Measurements from ENCODE around the gene HIC1. TPM values are rescaled to one million over a fixed set of nuclear protein-coding genes. Genes with fewer than 3 reads are reported as not detected.

The HIC1 gene
- total RNA-seq, 2 experiments from 2014 or later: 62.1 to 64.3 TPM

GRCh38 chr17:2029911-2030778 lies 24.8 kb upstream of the HIC1 start, which contains the start of gene DPH1:
Gene DPH1, plus strand, starts transcription at chr17:2030153. Its CDS starts 17 bp downstream, at chr17:2030170.
- Mint-ChIP-seq H3K4me1 (peaks cover 8% of the 10 kb centered on the region), H3K4me3 (peak within 1 kb of the TSS; percentile 95), H3K9me3 (no peaks in the 10 kb centered on the region), H3K27ac (peak within 1 kb of the TSS; percentile 80), H3K36me3 (no peaks in the 10 kb centered on the region), H3K27me3 (peaks cover 36% of the 10 kb centered on the region)
- ATAC-seq (ENCODE audit: low read depth): peak; percentile 91
- DNase-seq: peak; percentile 85
- POLR2A ChIA-PET: interaction anchor here (1.4 to 3.3 kb wide), 2 partner anchors 11 to 313 kb away, joined by 3 to 13 read pairs; partner anchors contain the start of gene OVCA2

GRCh38 chr17:2030779-2031163 lies 24.1 kb upstream of the HIC1 start:
- H3K27ac Mint-ChIP-seq: peak overlapping the region; percentile 80
- POLR2A ChIA-PET: interaction anchor here (1.4 to 3.3 kb wide), 2 partner anchors 10 to 313 kb away, joined by 3 to 13 read pairs; partner anchors contain the start of gene OVCA2
- H3K9me3 Mint-ChIP-seq: no peaks in the 10 kb centered on the region
- H3K36me3 Mint-ChIP-seq: no peaks in the 10 kb centered on the region
- DNase-seq: no peak
- ATAC-seq (ENCODE audit: low read depth): peak; percentile 23
- peak overlapping the region; percentile 95 for H3K4me3 Mint-ChIP-seq
- peaks cover 31% of the 10 kb centered on the region for H3K27me3 Mint-ChIP-seq
- H3K4me1 Mint-ChIP-seq: peaks cover 6% of the 10 kb centered on the region

- Mint-ChIP-seq H3K4me1 (peaks cover 5% of the 10 kb centered on the region), H3K9me3 (no peaks in the 10 kb centered on the region), H3K27me3 (peaks cover 9% of the 10 kb centered on the region), H3K27ac (no peak overlapping the region), H3K4me3 (no peak overlapping the region), H3K36me3 (no peaks in the 10 kb centered on the region)
- ATAC-seq (ENCODE audit: low read depth) (no peak), DNase-seq (no peak)
- POLR2A ChIA-PET: interaction anchor here (3.3 kb wide), 1 partner anchor 8 kb away, joined by 13 read pairs; the partner anchor contains the start of gene OVCA2
Measured at GRCh38 chr17:2033153-2033552, 21.8 kb upstream of the HIC1 start.

GRCh38 chr17:2034157-2034556 lies 20.7 kb upstream of the HIC1 start:
- POLR2A ChIA-PET: no interaction called here
- Mint-ChIP-seq H3K36me3 (no peaks in the 10 kb centered on the region), H3K27ac (no peak overlapping the region)

GRCh38 chr17:2034806-2035540 lies 19.9 kb upstream of the HIC1 start:
- H3K36me3 Mint-ChIP-seq: no peaks in the 10 kb centered on the region
- H3K27me3 Mint-ChIP-seq: no peaks in the 10 kb centered on the region
- no peaks in the 10 kb centered on the region for H3K9me3 Mint-ChIP-seq
- POLR2A ChIA-PET: no interaction called here
- no peak overlapping the region for H3K4me3 Mint-ChIP-seq
- H3K4me1 Mint-ChIP-seq: peaks cover 3% of the 10 kb centered on the region
- DNase-seq (no peak), ATAC-seq (ENCODE audit: low read depth) (no peak)
- no peak overlapping the region for H3K27ac Mint-ChIP-seq

More at GRCh38 chr17:2034157-2034556, 20.7 kb upstream of the HIC1 start:
- Mint-ChIP-seq H3K4me3 (no peak overlapping the region), H3K9me3 (no peaks in the 10 kb centered on the region), H3K27me3 (no peaks in the 10 kb centered on the region), H3K4me1 (peaks cover 5% of the 10 kb centered on the region)
- DNase-seq: no peak
- no peak for ATAC-seq (ENCODE audit: low read depth)

GRCh38 chr17:2035541-2036488 lies 19.1 kb upstream of the HIC1 start:
- no peak overlapping the region for H3K27ac Mint-ChIP-seq
- ATAC-seq (ENCODE audit: low read depth) (no peak), DNase-seq (no peak)
- no peaks in the 10 kb centered on the region for H3K9me3 Mint-ChIP-seq
- H3K4me1 Mint-ChIP-seq: peaks cover 2% of the 10 kb centered on the region
- no peak overlapping the region for H3K4me3 Mint-ChIP-seq
- POLR2A ChIA-PET: no interaction called here
- H3K27me3 Mint-ChIP-seq: no peaks in the 10 kb centered on the region
- H3K36me3 Mint-ChIP-seq: no peaks in the 10 kb centered on the region

- no peak overlapping the region for H3K4me3 Mint-ChIP-seq
- ATAC-seq (ENCODE audit: low read depth) (no peak), DNase-seq (no peak)
- POLR2A ChIA-PET: no interaction called here
- peaks cover under 1% of the 10 kb centered on the region for H3K36me3 Mint-ChIP-seq
- no peaks in the 10 kb centered on the region for H3K27me3 Mint-ChIP-seq
- H3K9me3 Mint-ChIP-seq: no peaks in the 10 kb centered on the region
- H3K4me1 Mint-ChIP-seq: no peaks in the 10 kb centered on the region
- H3K27ac Mint-ChIP-seq: no peak overlapping the region
Measured at GRCh38 chr17:2037155-2037554, 17.7 kb upstream of the HIC1 start.

GRCh38 chr17:2040219-2040827 lies 14.6 kb upstream of the HIC1 start:
- H3K27me3 Mint-ChIP-seq: no peaks in the 10 kb centered on the region
- POLR2A ChIA-PET: interaction anchor here (2.3 to 3.3 kb wide), 2 partner anchors 9 to 16 kb away, joined by 6 to 13 read pairs; partner anchors contain the start of gene DPH1
- H3K9me3 Mint-ChIP-seq: no peaks in the 10 kb centered on the region
- peak overlapping the region; percentile 93 for H3K4me3 Mint-ChIP-seq
- H3K36me3 Mint-ChIP-seq: peaks cover 12% of the 10 kb centered on the region
- H3K4me1 Mint-ChIP-seq: peaks cover 12% of the 10 kb centered on the region
- DNase-seq (no peak), ATAC-seq (ENCODE audit: low read depth) (no peak)
- H3K27ac Mint-ChIP-seq: no peak overlapping the region

- H3K36me3 Mint-ChIP-seq: peaks cover 12% of the 10 kb centered on the region
- POLR2A ChIA-PET: interaction anchor here (2.3 to 3.3 kb wide), 2 partner anchors 10 to 15 kb away, joined by 6 to 13 read pairs; partner anchors contain the start of gene DPH1
- H3K27ac Mint-ChIP-seq: peak overlapping the region; percentile 25
- no peak for ATAC-seq (ENCODE audit: low read depth)
- no peaks in the 10 kb centered on the region for H3K9me3 Mint-ChIP-seq
- H3K4me1 Mint-ChIP-seq: peaks cover 12% of the 10 kb centered on the region
- H3K27me3 Mint-ChIP-seq: no peaks in the 10 kb centered on the region
- H3K4me3 Mint-ChIP-seq: peak overlapping the region; percentile 93
- no peak for DNase-seq
Measured at GRCh38 chr17:2040942-2041560, 13.9 kb upstream of the HIC1 start.

- Mint-ChIP-seq H3K27me3 (no peaks in the 10 kb centered on the region), H3K27ac (peak within 1 kb of the TSS; percentile 96), H3K4me3 (peak within 1 kb of the TSS; percentile 93), H3K9me3 (no peaks in the 10 kb centered on the region), H3K4me1 (peaks cover 12% of the 10 kb centered on the region), H3K36me3 (peaks cover 12% of the 10 kb centered on the region)
- ATAC-seq (ENCODE audit: low read depth) (peak; percentile 83), DNase-seq (peak; percentile 98)
- POLR2A ChIA-PET: interaction anchor here (2.3 to 3.3 kb wide), 2 partner anchors 10 to 14 kb away, joined by 6 to 13 read pairs; partner anchors contain the start of gene DPH1
Measured at GRCh38 chr17:2041561-2042389, 13.1 kb upstream of the HIC1 start, which contains the start of gene OVCA2. Gene OVCA2, plus strand, starts transcription at chr17:2042022. Its CDS starts 26 bp downstream, at chr17:2042048.

- POLR2A ChIA-PET: interaction anchor here (1.0 to 3.3 kb wide), 2 partner anchors 11 to 218 kb away, joined by 3 to 13 read pairs; partner anchors contain the start of gene DPH1
- H3K36me3 Mint-ChIP-seq: peaks cover 12% of the 10 kb centered on the region
- no peaks in the 10 kb centered on the region for H3K27me3 Mint-ChIP-seq
- peak overlapping the region; percentile 96 for H3K27ac Mint-ChIP-seq
- peaks cover 12% of the 10 kb centered on the region for H3K4me1 Mint-ChIP-seq
- no peaks in the 10 kb centered on the region for H3K9me3 Mint-ChIP-seq
- ATAC-seq (ENCODE audit: low read depth) (no peak), DNase-seq (no peak)
- peak overlapping the region; percentile 93 for H3K4me3 Mint-ChIP-seq
Measured at GRCh38 chr17:2042390-2042847, 12.5 kb upstream of the HIC1 start.

All from activated naive CD8-positive, alpha-beta T cell treated with anti-CD3 and anti-CD28 coated beads, Interleukin-2, amount 10 ng/mL, durations not matched to agents 7 days and 5 days (primary cell).